Glomerular visceral epithelial cell (primary cell): ENCODE measurements around the gene TSPAN14.
"Not testable (repeated sequence)": the region's sequence is repeated elsewhere in the genome, so short reads cannot be mapped to it uniquely, and the experiment has no call there.

Experiments
- DNase-seq: peaks from one replicate; pipeline ENCODE4 v3.0.0-alpha.2; 2016; ENCODE audit errors: extremely low spot score

TSPAN14 gene

DNA sequence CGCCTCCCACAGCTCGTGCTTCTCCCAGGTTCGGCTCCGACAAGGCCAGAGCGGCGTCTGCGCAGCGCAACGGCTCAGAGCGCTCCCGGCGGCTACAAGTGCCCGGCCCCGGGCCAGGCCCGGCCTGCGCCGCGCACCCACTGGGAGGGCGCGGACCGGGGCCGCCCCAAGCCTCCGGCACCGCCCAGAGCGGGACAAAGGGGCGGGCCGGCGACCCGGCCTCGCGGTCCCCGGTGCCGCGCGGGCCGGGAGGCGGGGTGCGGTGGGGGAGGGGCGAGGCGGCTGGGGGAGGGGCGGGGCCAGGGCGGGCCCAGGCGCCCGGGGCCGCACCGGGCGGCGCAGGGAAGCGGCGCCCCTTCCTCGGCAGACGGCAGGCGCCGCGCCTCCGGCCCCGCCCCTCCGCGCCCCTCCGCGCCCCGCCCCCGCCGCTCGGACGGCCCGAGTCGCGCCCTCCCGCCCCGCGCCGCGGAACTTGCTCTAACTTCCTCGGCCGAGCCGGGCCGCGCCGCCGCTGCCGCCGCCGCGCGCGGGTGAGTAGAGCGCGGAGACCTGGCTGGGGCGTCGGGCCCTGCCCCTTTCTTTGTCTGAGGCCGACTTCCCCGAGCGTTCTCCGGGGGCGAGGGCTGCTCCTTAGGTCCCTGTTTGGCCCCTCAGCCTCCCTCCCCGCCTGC lies at the start of gene TSPAN14:
Gene TSPAN14, plus strand, starts transcription at position 469 of the 671 bp plus-strand sequence. CDS start 34,924 bp downstream, outside the sequence.
- DNase-seq = peak; percentile 89

DNA sequence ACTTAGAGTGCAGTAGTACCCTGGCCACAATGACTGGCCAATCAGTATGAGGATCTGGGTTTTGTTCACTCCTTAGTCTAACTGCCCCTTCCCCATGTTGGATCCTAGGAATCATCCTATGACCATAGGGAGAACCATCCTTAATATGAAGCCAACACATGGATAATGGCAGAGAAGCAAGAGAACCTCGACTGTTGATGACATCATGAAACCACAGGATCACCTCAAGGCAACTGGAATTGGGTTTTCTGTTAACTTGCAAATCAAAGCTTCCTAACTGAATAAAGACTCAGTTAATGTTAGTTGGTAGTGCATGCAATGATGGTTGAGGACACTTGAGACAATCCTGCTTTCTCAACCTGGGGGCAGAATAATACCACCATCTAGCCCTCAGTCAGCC lies 49.1 kb upstream of the TSPAN14 start:
- DNase-seq = no peak

GRCh38 chr10:80405626-80406025 lies 48.5 kb upstream of the TSPAN14 start:
- no peak for DNase-seq

DNA sequence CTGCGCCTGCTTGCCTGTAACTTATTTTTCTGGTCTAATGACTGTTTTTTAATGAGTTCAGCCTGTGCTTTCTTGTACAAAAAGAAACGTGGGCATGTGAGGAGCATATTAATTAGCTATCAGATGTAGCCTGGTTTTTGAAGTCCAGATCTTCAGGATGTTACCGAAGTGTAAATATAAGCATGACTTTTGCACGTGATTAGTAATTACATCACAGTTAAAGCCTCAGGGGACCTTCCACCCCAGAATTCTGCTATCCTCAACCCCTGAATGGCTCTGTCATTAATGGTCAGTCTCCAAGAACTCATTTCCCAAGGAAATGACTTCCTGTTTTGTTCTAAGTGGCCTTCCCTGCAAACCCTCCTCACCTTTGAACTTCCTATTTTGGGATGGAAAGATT lies 47.9 kb upstream of the TSPAN14 start:
- DNase-seq = no peak

- peak; percentile 40 for DNase-seq
Observed at GRCh38 chr10:80407812-80408241, 46.3 kb upstream of the TSPAN14 start.

GRCh38 chr10:80408242-80409101 lies 45.6 kb upstream of the TSPAN14 start, which contains the start of gene PRXL2A:
Gene PRXL2A, plus strand, starts transcription at chr10:80408551. Its CDS starts 11,917 bp downstream, at chr10:80420468.
- peak; percentile 41 for DNase-seq

- no peak for DNase-seq
Observed at GRCh38 chr10:80409121-80409520, 45.0 kb upstream of the TSPAN14 start.

- DNase-seq = no peak
Observed at GRCh38 chr10:80410122-80410521, 44.0 kb upstream of the TSPAN14 start.

DNA sequence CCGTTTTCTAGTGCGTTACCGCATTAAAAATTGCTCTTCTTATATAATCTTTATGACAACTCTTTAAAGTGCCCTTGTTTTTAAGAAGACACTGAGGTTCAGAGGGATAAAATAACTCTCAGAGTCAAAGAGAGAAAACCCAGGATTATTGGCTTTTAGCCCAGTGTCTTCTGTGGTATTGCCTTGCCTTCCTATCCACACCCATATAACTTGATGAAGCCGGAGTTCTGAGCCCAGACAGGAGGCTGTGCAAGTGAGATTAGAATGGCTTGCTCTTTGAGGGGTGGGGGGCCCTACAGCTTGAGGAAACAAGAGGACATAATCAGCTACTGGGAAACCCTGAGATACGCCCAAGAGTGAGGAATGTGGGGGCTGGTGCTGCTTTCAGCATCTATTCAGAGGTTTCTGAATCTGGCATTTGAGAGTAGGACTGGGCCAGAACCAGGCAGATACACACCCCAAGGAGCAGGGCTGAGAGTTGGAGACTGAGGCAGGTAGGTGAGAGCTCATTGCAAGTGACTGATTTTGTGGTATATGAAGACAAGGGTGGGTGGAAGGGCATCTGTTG lies 43.4 kb upstream of the TSPAN14 start:
- DNase-seq = no peak

DNA sequence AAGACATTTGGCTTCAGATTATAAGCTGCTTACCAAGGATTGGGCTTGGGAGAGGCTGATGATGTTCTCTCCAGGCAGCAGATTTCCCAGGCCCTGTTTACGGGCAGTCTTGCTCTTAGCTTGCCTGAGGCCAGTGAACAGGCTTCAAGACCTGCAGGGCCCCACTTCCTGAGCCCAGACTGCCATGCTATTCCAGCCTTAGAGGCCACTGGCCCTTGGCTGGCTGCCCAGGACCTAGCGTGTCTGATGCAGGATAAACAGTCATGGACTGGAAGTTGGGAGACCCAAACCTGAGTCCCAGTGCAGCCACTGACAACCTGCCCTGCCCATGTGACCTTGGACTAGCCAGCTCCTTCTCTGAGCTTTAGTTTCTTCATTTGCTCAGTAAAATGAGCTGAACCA lies 42.8 kb upstream of the TSPAN14 start:
- DNase-seq = peak; percentile 40

GRCh38 chr10:80411681-80412220 lies 42.4 kb upstream of the TSPAN14 start:
- no peak for DNase-seq

DNA sequence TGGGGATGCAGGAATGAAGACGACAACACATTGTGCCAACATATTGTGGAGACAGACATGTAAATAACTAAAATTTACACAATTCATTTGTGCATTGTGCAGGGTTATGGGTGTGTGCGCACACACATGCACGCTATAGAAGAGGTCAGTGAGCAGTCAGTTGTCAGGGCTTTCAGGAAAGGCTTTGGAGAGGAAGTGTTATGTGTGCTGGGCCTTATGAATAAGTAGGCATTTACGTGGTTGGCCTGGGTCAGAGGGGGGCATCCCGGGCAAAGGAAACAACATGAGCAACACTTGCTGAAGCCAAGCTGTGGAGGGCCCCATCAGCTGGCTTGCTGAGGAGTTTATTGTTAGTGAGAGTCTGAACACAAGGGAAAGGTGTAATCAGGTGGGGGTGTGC lies 41.6 kb upstream of the TSPAN14 start:
- DNase-seq = no peak

DNA sequence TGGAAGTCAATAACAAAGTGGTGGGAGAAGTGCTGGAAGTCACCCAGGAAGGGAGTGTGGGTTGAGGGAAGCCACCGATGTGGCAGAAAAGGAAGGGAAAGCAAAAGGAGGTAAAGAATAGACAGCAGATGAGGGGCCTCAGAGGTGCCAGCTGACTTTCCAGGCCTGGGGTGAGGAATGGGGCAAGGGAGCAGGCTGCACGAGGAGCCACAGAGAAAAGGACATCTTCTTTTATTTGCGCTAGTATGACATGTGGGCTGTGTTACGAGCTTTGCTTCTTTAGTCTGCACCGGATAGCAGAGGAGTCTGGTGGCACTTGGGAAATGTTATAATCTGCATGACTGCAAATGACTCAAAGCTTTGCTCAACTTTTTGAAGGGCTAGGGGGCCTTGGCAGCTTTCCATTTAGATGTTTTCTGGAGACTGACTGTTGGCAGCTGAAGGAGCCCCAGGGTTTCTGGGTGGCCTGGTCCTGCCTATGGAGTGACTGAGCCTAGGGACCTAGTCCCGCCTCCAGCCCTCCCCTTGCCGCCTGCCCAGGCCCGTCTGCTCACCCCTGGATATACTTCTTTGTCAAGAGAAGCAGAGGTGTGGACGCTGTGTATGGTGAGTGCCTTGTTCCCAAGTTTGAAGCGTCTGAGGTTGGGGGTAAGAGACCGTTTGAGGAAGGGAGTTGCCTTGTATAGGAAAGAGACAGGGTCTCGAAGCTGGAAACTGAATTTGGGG lies 40.7 kb upstream of the TSPAN14 start:
- peak; percentile 37 for DNase-seq

DNA sequence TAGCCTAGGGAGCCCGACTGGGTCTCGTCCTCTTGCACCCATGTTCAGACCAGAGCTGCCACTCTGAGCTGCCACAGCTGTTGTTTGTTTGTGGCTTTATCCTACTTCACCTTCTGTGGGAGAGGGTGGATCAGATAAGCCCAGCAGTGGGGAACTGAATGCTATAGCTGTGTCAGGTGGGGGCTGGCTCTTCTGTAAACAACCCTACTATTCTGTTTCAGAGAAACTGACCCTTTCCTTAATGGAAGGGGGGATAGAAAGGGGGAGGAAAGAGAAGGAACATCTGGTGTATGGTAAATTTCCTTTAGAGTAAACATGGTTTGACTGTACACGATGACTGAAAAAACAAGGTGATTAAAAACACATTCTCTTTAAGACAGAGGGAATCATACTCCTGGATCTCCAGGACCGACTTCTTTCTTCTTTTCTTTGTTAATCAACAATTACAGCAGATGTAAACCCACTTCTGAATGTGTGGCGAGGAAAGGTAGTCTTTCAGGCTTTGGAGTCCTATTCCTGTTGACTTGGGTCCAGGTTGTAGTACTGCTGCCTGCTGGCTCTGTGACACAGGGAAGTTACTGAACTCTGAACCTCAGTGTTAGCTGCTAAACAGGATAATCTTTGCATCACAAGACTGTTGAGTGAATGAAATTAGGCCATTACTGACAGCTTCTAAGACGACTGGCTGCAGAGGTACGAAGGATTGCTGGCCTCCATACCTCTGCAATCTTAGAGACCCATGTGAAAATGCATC lies 39.8 kb upstream of the TSPAN14 start:
- no peak for DNase-seq

- DNase-seq = no peak
Observed at GRCh38 chr10:80415734-80416478, 38.2 kb upstream of the TSPAN14 start.

DNA sequence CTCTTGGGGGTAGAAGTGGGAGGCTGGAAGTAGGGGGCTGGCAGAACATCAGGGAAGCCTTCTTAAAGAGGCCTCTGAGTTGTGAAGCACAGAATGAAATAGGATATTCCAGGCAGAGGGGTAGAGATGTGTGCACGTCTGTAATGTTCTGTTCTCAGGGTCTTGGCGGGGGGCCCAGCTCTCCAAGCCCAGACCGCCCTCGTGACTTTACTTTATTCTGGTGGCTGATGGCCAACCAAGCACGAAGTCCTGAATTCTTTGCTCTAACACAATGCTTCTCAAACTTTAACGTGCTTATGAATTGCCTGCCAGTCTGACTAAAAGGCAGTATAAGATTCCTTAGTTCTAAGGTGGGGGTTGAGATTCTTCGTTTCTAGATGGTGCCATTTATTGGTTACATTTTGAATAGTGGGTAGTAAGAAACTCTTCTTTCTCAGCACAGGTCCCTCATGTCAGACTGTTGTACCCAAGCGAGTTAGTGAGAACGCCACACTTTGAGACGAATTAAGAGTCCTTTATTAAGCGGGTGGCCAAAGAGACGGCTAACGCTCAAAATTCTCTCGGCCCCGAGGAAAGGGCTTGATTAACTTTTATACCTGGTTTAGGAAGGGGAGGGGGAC lies 37.5 kb upstream of the TSPAN14 start:
- no peak for DNase-seq

DNA sequence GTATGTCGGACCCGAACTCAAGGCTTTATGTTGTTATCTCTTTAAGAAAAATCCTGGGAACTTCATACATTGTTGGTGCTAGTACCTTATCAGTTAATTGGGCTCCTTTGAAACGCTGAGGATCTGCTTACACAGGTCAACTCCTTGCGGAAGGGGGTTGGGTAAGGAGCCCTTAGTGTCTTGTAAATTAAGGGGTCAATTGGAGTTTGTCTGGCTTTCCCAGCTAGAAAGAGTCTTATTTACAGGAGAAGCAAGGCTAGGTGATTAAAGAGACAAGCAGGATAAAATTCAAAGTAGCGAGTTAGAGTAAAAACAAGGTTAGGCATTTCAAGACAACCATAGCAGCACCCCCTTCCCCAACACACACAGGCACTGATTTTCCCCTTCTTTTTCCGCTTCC lies 36.9 kb upstream of the TSPAN14 start:
- DNase-seq = not testable (repeated sequence)

GRCh38 chr10:80421050-80421706 lies 32.9 kb upstream of the TSPAN14 start:
- DNase-seq = no peak
